Activated CD4-positive, CD25-positive, alpha-beta regulatory T cell (primary cell): Measurements from ENCODE around the gene HCN2.

ENCODE experiments used
- DNase-seq, 4 experiments: peaks; one replicate each; lab custom pipeline; 2025; lab: John Stamatoyannopoulos, UW

HCN2 gene

DNA sequence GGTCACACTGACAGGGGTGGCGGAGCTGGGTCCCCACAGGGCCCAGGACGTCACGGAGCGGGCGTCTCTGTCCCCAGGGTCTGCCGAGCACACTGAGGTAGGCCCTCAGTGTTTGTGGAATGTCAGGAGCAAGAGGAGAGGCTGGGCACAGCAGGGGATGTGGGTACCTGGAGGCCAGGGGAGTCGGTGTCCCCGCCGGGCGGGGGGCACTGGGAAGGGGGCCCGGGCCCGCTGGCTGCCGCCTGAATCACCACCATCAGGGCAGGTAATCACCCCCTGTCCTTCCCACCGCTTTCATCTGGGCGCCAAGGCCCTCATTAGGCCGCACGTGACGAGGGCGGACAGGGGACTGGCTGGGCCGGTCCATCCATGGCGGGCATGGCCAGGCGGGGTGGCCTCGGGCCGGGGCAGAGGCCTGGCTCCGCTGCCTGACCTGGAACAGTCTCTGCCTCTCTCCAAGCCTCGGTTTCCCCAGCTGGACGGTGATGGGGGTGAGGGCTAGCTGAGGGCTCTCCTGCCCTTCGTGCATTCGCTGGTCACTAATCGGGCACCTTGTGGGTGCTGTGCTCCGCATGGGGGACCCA is 51.0 kb downstream of the HCN2 start:
- no peak for DNase-seq

DNA sequence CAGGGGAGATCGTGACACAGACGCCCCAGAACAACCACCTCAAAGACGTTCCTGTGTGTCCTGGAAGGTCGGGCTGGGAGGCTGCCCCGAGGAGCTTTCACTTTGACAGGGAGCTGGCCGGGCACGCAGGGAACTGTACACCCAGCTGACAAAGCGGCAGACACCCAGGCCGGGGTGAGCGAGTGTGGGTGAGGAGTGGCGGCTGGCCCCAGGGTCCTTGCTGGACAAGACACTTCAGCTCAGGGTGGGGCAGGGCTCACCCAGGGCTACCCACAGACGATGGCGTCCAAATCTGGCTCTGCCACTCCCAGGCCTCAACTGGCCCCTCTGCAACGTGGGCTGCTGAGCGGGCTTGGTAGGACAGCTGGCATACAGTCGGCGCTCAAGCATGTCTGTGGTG is 52.0 kb downstream of the HCN2 start:
- no peak for DNase-seq

DNA sequence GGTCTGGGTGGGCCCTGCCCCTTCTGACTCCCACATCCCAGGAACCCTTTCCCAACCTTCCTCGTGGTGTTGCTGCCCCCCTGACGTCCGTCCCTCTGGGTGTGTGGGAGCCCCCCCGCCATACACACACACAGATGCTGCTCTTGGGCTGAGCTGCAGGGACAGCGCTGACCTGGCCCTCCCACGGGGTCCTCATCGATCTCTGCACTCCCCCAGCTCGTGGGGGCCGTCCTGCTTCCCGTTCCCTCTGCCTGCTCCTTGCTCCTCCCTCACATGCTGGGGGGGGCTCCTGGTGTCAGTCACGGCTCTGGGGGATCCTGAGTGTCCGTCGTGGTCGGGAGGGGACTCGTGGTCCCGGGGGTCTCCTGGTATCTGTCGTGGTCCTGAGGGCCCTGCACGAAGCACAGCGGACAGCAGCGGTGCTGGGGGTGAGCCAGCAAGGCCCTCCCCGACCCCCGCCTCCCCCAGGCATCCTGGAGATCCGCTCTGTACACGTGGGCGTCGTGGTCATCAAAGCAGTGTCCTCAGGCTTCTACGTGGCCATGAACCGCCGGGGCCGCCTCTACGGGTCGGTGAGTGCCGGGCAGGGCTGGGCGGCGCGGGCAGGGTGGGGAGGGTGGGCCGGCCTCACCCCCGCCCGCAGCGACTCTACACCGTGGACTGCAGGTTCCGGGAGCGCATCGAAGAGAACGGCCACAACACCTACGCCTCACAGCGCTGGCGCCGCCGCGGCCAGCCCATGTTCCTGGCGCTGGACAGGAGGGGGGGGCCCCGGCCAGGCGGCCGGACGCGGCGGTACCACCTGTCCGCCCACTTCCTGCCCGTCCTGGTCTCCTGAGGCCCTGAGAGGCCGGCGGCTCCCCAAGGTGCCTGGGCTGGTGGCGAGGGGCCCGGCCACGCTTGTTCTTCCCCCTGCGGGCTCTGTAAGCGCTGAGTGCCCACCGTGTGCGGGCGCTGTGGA is 53.4 kb downstream of the HCN2 start:
- no peak for DNase-seq

DNA sequence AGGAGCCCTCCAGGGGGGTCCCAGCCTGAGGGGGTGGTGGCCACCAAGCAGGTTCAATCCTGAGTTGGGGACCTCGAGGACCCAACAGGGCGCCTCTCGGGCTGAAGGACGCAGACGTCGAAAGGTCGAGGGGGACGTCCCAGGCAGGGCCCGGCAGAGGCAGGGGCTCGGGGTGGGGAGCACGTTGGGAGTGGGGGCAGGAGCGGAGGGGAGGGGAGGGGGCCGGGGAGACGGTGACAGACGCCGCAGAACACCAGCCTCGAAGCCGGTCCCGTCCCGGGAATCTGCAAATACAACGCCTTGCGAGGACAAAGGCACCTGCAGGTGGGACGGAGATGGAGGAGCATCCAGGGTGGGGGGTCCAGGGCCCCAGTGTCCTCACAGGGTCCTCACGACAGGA is 54.1 kb downstream of the HCN2 start:
- no peak for DNase-seq

DNA sequence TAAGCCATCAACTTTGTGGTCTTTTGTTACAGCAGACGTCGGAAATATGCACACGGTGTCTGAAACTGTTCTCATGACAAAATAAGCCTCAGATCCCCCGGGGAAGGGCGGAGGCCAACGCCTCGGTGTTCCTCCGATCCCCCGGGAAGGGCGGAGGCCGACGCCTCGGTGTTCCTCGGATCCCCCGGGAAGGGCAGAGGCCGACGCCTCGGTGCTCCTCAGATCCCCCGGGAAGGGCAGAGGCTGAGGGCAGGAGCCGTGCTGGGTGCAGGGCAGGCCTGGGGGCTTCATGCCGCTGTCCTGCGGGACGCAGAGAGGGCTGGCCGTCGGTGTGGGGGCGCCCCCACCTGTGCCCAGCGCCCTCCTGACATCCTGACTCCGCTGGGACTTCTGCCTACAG is 54.7 kb downstream of the HCN2 start:
- DNase-seq = no peak

DNA sequence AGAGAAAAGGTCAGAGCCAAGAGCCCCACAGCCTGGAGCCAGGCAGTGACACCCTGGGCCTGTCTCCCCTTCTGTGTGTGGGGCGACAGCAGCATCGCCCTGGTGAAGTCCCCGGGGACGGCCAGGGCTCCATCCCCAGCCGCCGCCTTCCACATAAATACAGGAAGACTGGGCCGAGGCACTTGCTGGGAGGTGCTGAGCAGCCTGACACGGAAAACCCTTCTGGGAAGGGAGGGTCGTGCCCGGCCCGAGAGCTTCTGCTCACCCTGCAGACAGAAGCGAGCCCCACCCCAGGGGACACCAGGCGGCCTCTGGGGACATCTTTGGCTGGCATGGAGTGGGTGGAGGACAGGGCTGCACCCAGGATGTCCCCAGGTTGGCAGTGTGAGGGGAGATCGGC is 55.1 kb downstream of the HCN2 start:
- no peak for DNase-seq

DNA sequence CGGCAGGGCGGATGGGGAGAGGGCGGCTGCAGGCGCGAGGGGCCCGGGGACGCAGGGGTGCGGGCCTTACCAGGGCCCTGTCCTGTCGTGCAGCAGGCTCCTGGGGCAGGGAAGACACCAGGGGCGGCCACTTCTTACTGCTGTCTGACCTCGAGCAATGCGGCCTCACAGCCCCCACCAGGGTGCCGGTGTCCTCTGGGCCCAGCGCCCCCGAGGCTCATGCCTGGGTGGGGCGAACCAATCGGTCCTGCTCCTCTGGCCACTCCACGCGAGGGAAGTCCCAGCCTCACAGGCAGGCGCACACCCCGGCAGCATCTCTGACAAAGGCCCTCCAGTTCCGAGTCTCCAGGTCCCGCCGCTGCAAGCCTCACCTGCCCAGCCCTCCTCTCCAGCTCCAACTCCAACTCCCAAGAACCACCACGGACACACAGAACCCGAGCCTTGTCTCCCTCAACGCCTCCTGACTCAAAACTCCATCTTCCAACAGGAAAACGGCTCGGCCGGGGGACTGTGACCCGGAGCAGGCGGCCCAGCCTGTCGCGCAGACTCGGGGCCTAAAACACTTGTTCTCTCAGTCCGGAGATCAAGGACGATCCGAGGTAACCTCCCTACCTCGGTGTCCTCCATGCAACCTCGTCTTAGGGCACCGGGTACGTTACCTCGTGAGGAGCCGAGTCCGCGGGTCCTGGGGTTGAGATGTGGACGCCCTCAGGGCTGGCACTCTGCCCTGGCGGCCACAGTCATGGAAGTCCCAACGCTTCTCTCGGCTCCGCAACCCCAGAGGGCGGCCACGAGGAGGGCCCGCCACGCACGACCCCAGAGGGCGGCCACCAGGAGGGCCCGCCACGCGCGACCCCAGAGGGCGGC is 56.5 kb downstream of the HCN2 start:
- DNase-seq = no peak

DNA sequence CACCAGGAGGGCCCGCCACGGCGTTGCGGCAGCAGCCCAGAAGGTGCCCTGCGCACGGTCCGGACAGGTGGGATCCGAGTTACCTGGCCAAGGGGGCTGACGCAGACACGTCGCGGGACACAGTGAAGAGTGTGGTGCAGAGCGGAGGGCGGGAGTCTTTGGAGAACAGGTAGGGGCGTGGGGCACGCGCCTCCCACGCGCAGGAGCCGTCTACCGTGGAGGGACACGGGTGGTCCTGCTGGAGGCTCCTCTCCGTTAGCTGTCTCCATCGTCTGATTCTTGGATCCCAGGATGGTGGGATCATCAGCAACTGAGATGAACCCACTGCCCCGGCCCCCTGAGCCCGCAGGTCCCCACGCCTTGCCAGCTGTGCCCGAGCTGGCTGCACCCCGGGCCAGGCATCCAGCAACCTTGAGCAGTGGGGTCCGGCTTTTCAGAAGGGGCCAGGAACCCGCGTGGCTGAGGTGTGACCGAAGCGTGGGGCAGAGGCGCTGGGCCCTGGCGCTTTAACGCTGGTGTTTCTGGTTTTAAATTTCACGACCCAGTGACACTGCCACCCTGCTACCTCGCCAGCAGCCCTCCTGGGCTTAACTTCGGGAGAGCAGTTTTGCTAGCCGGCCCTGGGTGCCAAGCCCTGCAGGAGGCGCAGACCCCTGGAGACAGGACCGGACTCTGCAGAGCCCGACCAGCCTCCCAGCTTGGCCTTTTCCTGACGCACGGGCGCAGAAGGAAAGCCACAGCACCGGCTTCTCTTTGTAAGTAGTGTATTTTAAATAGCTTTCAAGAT is 57.3 kb downstream of the HCN2 start:
- DNase-seq = no peak

DNA sequence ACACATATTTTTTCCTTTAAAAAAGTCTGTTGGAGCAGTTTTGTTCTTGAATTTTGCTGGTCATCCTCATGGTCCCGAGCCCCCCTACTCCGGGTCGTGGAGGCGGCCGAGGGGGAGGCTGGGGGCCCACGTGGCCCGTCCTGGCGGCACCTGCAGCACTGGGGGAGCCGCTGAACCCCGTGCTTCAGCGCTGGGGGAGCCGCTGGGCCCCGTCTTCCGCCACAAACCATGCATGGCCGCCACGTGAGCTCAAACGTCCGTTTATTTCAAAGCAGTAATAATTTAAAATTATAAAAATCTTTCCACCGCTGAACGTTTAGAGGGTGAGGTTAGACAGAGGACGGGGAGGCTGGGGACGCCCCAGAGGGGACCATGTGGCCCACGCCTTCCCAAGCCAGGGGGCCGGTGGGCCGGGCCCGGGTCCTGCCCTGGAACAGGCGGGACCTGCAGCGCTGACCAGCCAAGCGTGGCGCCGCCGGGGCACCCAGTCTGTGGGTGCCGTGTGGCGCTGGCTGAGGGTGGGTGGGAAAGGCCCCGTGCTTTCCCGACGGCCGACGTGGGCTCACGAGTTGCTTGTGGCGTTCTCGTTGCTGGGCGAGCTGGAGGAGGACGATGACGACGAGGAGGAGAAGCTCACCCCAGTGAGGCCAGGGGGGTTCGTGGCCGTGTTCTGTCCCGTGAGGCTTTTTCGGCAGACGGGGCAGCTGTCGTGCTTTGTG is 58.0 kb downstream of the HCN2 start:
- DNase-seq = no peak

DNA sequence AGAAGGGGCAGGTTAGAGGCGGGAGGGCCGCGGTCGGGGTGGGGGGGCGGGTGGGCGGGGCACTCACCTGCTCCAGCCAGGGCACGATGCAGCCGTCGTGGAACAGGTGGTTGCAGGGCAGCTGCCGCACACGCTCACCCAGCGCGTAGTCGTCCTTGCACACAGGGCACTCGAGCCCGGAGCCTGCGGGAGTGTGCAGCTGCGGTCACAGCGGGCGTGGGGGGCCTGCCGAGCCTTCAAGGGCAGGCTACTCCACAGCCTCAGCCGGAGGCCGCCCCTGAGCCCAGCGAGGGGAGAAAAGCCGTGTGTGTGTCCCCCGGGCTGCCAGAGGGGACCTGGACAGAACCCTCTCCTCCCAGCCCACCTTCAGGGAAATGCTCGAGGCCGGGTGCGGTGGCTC is 58.6 kb downstream of the HCN2 start:
- DNase-seq = no peak

DNA sequence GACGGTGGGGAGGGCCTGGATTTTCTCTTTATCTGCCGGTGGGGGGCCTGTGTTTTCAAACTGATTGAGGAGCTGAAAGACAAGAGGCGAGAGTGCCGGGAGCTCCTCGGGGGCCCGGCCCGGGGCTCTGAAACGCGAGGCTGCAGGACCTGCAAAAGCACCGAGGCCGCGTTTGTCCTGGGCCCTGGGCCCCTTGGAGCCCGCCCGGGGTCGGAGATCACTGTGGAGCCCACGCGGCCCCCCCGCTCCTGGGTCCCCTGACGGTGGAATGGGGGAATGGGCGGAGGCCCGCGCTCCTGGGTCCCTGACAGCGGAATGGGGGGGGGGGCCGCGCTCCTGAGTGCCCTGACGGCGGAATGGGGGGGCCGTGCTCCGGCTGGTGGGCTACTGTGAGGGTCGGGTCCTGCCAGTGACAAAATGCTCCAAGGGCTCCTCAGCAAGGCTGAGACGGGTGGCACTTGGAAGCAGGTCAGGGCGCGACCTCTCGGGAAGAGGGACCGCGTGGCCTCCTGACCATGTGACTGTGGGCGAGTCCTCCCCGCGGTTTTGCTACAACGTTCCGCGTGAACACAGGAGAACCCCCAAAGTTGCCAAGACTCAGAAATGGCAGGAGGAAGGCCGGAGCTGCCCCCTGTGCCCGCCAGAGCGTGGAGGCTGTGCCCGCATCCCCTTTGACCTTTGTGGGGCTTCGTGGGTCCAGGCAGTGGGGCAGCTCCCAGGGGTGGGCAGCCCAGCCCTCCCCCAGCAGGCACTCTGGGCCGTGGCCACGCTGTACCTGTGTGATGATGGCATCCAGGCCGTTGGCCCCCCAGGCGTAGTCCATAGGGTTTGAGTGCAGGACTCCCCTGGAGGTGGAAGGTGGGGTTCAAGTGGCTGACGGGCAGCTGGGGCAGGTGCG is 59.5 kb downstream of the HCN2 start:
- DNase-seq = no peak

DNA sequence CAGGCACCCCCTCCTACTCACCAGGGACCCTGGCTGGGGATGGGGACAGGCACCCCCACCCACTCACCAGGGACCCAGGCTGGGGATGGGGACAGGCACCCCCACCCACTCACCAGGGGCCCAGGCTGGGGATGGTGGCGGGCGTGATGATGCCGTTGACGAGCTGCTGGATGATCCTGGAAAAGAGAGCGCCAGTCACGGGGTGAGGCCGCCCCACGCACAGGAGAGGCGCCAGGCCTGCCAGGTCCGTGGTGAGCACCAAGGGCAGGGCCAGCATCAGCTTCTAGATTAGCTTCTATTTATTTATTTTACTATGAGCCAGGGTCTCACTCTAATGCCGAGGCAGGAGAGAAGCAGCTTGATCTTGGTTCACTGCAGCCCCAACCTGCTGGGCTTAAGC is 60.4 kb downstream of the HCN2 start:
- DNase-seq = no peak

DNA sequence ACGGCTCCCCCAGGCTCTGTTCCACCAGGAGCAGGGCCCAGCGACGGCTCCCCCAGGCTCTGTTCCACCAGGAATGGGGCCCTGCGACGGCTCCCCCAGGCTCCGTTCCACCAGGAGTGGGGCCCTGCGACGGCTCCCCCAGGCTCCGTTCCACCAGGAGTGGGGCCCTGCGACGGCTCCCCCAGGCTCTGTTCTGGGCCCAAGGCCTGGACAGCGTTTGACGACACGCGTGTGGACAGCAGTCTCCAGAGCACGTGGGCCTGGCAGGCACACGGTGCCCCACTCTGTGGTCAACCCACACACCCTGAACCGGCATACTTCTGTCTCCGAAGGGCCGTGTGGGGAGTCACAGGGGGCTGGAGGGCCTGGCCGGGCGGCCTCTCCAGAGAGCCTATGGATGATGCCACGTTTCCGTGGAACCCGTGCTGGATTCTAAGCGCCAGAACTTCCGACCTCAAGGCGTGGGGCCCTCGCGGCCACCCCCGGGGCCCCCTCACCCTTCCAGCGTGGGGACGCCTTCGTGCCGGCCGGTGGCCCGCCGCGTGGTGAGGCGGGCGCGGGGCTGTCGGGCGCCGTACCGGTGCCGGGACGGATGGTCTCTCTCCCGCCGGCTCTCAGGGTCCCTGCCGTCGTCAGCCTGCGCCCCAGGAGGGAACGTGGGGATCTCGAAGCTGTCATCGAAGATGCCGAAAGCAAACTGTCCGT is 61.6 kb downstream of the HCN2 start:
- no peak for DNase-seq

DNA sequence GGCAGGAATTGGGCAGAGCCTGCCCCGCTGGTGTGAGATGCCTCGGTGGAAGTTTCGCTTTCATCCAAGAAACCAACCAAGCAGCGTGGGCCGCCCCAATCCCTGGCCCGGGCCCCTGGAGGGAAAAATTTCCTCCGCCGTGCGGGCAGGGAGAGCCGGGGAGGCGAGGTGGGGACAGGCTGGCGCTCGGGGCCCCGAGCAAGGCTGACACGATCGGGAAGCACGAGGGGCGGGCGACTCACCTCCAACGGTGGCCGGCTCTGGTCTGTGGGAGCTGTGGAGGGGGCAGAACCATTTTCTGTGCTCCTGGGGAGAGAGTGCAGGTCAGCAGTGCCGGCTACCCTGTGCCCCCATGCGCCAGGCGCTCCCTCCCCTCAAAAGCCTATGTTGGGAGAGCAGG is 62.3 kb downstream of the HCN2 start:
- no peak for DNase-seq

DNA sequence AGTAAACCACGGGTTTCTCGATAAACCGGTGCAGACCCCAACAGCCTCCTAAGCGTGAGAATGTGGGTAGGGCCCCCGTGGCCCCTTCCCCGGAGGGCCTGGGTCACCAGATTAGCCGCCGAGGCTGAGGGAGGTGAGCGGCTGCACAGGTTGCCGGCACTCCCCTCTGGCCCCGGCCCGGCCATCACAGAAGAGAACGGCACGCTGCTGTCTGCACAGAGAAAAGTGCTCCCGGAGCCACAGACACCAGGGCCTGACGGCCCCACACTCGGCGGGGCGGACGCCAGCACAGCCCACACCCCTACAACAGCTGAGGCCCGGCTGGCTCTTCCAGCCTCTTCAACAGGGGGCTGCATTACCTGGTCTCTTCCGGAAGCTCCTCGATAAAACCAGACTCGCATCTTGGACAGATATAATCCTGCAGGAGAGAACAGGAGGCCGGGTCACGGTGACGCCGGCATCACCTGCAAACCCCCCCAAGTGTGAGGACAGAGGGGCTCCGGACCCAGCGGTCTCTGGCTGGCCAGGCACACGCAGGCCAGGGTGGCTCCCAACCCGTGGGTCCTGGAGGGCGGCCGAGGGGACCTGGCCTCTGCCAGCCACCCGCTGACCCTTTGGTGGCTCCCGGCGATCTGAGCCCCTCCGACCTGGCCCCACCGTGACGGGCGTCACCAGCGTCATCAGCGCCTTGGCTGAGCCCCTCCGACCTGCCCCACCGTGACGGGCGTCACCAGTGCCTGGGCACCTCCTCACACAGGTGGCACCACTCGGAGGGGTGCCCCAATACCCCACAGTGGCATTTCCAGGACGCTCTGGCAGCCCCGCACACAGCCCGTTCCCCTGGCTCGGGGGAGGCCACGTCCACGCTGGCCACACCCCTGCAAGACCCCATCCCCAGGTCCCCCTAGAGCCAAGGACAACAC is 63.0 kb downstream of the HCN2 start:
- DNase-seq = no peak

DNA sequence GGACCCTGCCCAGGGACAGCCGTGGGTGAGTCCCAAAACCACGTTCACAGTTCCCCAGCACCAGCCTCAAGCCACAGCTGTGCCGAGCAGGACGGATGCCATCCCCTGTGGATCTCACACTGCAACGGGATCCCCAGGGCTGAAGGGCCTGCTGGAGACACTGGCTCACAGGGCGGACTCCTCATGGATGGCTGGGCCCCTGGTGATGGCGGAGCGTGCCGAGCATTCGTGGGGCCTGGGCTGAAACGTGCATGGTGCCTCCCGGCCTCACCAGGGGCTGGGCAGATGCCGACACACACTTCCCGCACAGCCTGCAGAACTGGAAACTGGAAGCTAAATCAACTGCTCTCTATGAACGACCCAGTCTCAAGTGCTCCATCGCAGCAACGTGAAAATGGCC is 63.7 kb downstream of the HCN2 start:
- DNase-seq = no peak

DNA sequence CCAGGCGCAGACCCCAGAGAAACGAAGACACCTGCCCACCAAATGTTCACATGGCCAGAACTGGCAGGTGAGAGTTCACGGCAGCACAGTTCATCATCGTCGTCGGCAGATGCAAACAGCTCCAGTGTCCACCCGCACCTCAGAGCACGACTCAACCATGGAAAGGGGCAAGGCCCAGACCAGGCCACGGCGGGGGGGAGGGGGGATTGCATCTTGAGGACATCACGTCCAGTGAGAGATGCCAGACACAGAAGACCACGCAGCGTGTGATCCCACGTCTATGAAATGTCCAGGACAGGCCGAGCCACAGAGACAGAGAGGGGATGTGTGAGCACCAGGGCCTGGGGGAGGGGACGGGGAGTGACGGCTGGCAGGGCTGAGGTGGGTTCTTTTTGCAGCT is 66.0 kb downstream of the HCN2 start:
- no peak for DNase-seq

DNA sequence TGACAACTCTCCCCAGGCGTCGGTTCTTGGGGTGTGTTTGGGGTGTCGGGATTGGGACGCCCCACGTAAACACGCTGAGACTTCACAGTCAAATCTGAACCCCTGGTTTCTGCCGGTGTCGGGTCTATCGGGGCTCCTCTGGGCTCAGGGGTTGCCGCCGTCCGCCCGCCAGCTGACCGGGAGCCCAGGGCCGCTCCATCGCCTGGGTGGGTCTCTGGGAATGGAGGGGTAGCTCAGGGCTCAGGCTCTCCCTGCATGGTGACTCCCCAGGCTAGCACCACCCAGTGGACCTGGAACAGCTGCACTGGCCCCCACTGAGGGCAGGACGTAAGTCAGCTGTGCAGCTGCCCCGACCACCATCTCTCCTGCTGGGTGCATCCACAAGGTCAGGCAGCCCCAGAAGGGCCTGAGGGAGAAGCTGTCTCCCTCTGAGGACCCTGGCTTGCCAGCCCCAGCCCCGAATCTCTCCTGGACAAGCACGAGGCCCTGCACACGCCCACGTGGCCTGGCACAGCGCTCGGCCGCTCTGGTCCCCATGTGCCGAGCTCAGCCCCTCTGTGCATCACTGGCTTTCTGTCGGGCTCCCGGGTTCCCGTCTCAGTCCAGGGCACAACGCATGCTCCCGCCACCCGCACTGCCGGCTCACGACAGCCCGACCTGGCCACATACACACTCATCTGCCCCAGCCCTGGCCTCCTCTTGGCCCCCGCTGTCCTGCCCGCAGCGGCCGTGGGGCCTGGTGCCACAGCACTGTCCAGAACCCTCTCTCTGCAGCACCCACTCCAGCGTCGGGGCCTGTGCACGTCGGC is 67.3 kb downstream of the HCN2 start:
- no peak for DNase-seq
